ENCODE measurements around the gene CERK. TPM values are rescaled to one million over a fixed set of nuclear protein-coding genes. Genes with fewer than 3 reads are reported as not detected.
A peak's percentile ranks its signal among the peaks of the same experiment; 100 is the strongest.

CERK gene
- total and polyA plus RNA-seq, 2 of the 13 experiments (the other 11 are each of a cell fraction or from before 2014, with no cell fraction given), result 40.3 to 41.9 TPM

GRCh38 chr22:46746620-46747019 lies 8.6 kb upstream of the CERK start (continued):
- TF ChIP-seq CREB1 (IDR thresholded peaks at IDR 0.05) (no peak), CREB1 (CRISPR knock-in tag; IDR thresholded peaks at IDR 0.05) (no peak), NR2F2 (IDR thresholded peaks at IDR 0.05; ENCODE audit: borderline replicate concordance, low read depth) (no peak), NFYB (CRISPR knock-in tag; IDR thresholded peaks at IDR 0.05) (no peak), ZNF567 (CRISPR knock-in tag; IDR thresholded peaks at IDR 0.05; ENCODE audit: borderline replicate concordance) (no peak)

GRCh38 chr22:46746192-46746591 lies 8.1 kb upstream of the CERK start:
- no peak overlapping the region for H3K4me3 ChIP-seq (replicated peaks in 1 of 3; ENCODE audit: insufficient read depth in 1 of 3, low read depth in 2 of 3, low read length in 3 of 3)
- no peak for DNase-seq (ENCODE audit: low spot score)
- ChIA-PET POLR2A (interaction anchor here (1.2 kb wide), 1 partner anchor 13 kb away, joined by 3 read pairs; no protein-coding TSS in a partner anchor), CTCF (ENCODE audit: low intra/inter-chr PET ratio, low total read pairs) (no interaction called here)
- no peaks in the 10 kb centered on the region for H4K20me1 ChIP-seq (ENCODE audit: insufficient read depth, low read length)
- intact Hi-C loops (cut with micrococcal nuclease; ENCODE audit: unreplicated experiment), result no loop called here
- FAIRE-seq, result no peak
- peaks cover 80% of the 10 kb centered on the region for H3K4me1 ChIP-seq (ENCODE audit: insufficient read depth, low read length)
- H3K9ac ChIP-seq (ENCODE audit: insufficient read depth, low read depth, low read length), result no peak overlapping the region
- H3K36me3 ChIP-seq (replicated peaks in 1 of 2; ENCODE audit: control insufficient read depth in 1 of 2, insufficient read depth in 2 of 2, low read length in 2 of 2), result no peaks in the 10 kb centered on the region
- H3K4me2 ChIP-seq (ENCODE audit: low read depth, low read length), result 0 out of 2 replicates have a peak overlapping the region, but pooled peaks have one; percentile 1
- no peak overlapping the region for H3K27ac ChIP-seq (ENCODE audit: extremely low read length, insufficient read depth, low read length)
- H3K79me2 ChIP-seq (ENCODE audit: insufficient read depth, low read length), result no peaks in the 10 kb centered on the region
- no peak for ATAC-seq
- H3K9me3 ChIP-seq (ENCODE audit: low read length), result no peaks in the 10 kb centered on the region
- 48% methylated on average over 5 of the region's 5 CpGs for WGBS (ENCODE audit: low lambda C conversion rate)
- no TSS peak for BruUV-seq (replicated peaks)
- in situ Hi-C loops (cut with HindIII; ENCODE audit: extremely low pct_ligation_motif_present, low pct_unique_long_range_greater_than_20kb), result no loop called here
- H3K27me3 ChIP-seq (ENCODE audit: control insufficient read depth in 1 of 2, insufficient read depth in 2 of 2, low read length in 2 of 2), result peaks cover 3 to 25% of the 10 kb centered on the region in 2 experiments; a peak in 3 of 5 replicates
- H2AFZ ChIP-seq (ENCODE audit: low read length), result no peak overlapping the region
- TF ChIP-seq, protein P1, sequence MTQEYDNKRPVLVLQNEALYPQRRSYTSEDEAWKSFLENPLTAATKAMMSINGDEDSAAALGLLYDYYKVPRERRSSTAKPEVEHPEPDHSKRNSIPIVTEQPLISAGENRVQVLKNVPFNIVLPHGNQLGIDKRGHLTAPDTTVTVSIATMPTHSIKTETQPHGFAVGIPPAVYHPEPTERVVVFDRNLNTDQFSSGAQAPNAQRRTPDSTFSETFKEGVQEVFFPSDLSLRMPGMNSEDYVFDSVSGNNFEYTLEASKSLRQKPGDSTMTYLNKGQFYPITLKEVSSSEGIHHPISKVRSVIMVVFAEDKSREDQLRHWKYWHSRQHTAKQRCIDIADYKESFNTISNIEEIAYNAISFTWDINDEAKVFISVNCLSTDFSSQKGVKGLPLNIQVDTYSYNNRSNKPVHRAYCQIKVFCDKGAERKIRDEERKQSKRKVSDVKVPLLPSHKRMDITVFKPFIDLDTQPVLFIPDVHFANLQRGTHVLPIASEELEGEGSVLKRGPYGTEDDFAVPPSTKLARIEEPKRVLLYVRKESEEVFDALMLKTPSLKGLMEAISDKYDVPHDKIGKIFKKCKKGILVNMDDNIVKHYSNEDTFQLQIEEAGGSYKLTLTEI (CRISPR knock-in tag; conservative IDR thresholded peaks at IDR 0.05), result no peak
- TF ChIP-seq ATAD3A (CRISPR knock-in tag; IDR thresholded peaks at IDR 0.05), result no peak
- no peak for TF ChIP-seq NR1H2 (CRISPR knock-in tag; IDR thresholded peaks at IDR 0.05; ENCODE audit: borderline replicate concordance, low read depth)
- TF ChIP-seq ZNF761 (CRISPR knock-in tag; conservative IDR thresholded peaks at IDR 0.05), result no peak
- TF ChIP-seq POLR2A (IDR thresholded peaks at IDR 0.05; ENCODE audit: insufficient read depth in 1 of 2, low read depth in 2 of 2, low read length in 2 of 2), result no peak
- TF ChIP-seq, protein P2, sequence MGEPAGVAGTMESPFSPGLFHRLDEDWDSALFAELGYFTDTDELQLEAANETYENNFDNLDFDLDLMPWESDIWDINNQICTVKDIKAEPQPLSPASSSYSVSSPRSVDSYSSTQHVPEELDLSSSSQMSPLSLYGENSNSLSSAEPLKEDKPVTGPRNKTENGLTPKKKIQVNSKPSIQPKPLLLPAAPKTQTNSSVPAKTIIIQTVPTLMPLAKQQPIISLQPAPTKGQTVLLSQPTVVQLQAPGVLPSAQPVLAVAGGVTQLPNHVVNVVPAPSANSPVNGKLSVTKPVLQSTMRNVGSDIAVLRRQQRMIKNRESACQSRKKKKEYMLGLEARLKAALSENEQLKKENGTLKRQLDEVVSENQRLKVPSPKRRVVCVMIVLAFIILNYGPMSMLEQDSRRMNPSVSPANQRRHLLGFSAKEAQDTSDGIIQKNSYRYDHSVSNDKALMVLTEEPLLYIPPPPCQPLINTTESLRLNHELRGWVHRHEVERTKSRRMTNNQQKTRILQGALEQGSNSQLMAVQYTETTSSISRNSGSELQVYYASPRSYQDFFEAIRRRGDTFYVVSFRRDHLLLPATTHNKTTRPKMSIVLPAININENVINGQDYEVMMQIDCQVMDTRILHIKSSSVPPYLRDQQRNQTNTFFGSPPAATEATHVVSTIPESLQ (CRISPR knock-in tag; conservative IDR thresholded peaks at IDR 0.05), result no peak
- TF ChIP-seq, protein P3, sequence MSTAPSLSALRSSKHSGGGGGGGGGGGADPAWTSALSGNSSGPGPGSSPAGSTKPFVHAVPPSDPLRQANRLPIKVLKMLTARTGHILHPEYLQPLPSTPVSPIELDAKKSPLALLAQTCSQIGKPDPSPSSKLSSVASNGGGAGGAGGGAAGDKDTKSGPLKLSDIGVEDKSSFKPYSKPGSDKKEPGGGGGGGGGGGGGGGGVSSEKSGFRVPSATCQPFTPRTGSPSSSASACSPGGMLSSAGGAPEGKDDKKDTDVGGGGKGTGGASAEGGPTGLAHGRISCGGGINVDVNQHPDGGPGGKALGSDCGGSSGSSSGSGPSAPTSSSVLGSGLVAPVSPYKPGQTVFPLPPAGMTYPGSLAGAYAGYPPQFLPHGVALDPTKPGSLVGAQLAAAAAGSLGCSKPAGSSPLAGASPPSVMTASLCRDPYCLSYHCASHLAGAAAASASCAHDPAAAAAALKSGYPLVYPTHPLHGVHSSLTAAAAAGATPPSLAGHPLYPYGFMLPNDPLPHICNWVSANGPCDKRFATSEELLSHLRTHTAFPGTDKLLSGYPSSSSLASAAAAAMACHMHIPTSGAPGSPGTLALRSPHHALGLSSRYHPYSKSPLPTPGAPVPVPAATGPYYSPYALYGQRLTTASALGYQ (CRISPR knock-in tag; IDR thresholded peaks at IDR 0.05), result no peak
- no peak for TF ChIP-seq ZNF281 (CRISPR knock-in tag; IDR thresholded peaks at IDR 0.05; ENCODE audit: borderline replicate concordance)
- TF ChIP-seq ZNF644 (CRISPR knock-in tag; IDR thresholded peaks at IDR 0.05; ENCODE audit: low read depth), result no peak
- no peak for TF ChIP-seq SATB2 (CRISPR knock-in tag; IDR thresholded peaks at IDR 0.05)

All from HepG2 (cell line).